Adipose tissue (tissue), 3 donors: ENCODE measurements around the gene RBM20. TPM values are rescaled to one million over a fixed set of nuclear protein-coding genes. Genes with fewer than 3 reads are reported as not detected.
"Not testable (repeated sequence)": the region's sequence is repeated elsewhere in the genome, so short reads cannot be mapped to it uniquely, and the experiment has no call there.

ENCODE experiments used
- H3K27ac ChIP-seq: one replicate; pipeline ENCODE4 v1.5.1; 2013; ENCODE audit warnings: low read depth, low read length
- WGBS, 3 donors: extraction: QIAGEN DNeasy Blood & Tissue Kit; methylation state at CpG; one replicate each; pipeline ENCODE4 v1.1.7; 2013; 5-methylcytosine and 5-hydroxymethylcytosine counted together
- polyA plus RNA-seq, 3 donors: library from polyadenylated mRNA; stranded (reverse); fragments of 200-250 nt; gene quantifications; one replicate each; pipeline ENCODE4 v1.2.3, GENCODE V29; 2013
- donor health status: healthy with polysubstance abuse.
- donor health status: Bipolar disorder and iron deficiency.
- donor health status: healthy.

Gene RBM20
- polyA plus RNA-seq, 3 donors = 0.67 to 7.1 (median 1.6) TPM

DNA sequence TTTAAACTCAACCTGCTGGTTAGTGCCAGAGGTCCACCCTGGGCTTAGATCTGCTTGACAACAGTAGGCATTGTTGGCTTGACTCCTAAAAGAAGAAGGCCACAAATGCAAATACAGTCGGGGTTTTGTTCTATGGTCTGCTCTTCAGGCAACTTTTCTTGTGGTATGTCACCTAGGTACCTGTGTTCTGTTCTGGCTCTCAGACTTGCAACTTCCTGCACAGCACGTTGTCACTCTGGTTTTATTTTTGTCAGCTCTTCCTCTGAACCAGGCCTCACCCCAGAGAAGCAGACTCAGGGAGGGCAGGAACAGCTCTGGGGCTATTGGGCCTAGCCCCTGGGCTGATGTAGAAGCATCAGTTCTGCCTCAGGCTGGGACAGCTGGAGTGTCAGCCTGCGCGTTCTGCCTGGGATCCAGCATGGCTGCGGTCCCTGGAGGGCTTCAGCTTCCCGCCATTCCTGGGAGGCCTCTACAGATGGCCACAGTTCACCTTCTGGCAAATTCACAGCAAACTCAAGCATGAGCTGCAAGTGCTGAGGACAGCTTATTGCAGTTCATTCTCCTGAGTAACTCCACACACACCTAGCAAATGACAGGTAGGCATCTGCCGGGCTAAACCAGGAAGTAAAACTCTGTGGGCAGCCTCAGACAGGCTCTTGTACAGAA is 216.6 kb downstream of the RBM20 start:
- H3K27ac ChIP-seq = no peak overlapping the region
- 53 to 76% (median 67%) methylated on average over 7 of the region's 7 CpGs for WGBS, 3 donors

DNA sequence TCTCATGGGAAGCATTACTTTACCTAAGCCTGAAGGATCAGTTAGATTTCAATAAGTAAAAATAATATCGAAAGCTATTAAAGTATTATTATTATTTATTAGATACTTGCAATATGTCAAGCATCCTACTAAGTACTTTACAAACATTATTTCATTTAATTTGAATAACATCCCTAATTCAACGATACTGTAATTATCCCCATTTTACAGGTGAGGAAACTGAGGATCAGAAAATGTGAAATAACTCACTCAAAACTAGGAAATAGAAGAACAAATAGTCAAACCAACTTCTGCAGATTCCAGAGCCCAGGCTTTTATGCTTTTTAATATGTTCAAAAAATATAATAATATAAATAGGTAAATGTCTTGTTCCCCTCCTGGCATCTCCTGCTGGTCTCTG is 217.3 kb downstream of the RBM20 start:
- no peak overlapping the region for H3K27ac ChIP-seq
- WGBS, 3 donors = 96 to 99% (median 99%) methylated on average over 2 of the region's 2 CpGs

DNA sequence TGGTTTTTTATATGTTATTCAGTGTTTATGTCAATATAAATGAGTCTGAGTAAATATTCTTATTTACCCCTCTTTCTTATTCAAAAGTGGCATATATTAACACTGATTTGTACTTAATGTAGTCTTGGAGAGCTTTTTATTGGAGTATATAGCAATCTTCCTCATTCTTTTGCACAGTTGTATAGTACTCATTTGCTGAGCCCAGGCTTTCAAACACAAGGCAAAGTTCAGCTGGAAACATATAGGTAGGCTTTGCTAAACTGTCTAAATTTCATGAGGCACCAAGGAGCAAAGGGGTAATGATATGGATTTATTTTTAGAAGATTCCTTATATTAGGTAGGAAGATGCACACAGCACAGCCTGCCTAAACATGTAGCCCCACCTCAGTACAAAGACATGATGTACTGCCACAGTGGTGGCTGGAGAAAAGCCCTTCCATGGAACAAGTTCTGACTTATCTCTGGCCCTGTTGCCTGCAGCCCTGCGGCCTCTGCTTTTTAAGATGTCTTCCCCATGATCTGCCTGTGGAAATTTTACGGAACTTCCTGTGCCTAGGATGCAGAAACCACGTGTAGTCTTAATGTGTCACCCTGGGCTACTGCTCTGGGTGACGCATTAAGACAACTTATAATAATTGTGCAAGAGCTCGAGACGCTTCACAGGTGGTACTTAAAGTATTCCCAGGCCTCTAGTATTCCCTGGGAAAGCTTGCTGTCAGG is 218.0 kb downstream of the RBM20 start:
- H3K27ac ChIP-seq = no peak overlapping the region
- WGBS, 3 donors = 48 to 71% (median 53%) methylated on average over 6 of the region's 6 CpGs

DNA sequence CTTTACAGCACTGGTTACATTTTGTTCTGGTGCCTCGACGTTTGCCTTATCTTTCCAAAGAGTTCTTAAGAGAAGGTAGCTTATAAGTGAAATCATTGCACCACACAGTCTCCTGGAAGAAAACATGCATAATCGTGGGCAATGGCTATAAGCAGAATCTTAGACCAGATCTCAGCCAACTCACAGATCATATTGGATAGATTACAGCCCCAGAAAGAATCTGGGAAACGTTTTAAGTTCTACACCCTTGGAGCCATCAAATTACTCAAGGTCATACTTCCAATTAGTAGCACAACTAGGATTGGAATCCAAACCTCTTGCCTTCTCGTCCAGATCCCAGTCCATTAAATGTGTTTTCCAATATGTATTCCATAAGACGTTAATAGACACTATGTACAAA is 218.8 kb downstream of the RBM20 start:
- no peak overlapping the region for H3K27ac ChIP-seq
- WGBS, 3 donors = 59 to 78% (median 75%) methylated on average over 6 of the region's 6 CpGs

DNA sequence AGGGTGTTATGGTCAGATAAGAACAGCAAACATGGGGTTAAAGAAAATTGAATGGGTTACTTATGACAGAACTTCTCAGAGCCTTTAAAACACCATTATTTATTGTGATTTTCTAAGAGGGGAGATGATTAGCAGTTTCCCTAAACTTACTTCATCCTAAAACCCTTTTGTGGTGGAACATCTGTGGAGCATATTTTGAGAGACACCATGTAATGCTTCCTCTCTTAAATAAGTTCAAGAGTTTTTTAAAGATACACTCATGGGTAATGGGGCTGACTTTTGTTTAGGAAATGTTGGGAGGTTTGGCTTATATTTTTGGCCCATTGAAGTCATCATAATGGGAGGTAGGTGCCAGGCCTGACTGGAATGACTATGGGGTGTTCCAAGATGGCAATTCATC is 219.2 kb downstream of the RBM20 start:
- H3K27ac ChIP-seq = no peak overlapping the region

DNA sequence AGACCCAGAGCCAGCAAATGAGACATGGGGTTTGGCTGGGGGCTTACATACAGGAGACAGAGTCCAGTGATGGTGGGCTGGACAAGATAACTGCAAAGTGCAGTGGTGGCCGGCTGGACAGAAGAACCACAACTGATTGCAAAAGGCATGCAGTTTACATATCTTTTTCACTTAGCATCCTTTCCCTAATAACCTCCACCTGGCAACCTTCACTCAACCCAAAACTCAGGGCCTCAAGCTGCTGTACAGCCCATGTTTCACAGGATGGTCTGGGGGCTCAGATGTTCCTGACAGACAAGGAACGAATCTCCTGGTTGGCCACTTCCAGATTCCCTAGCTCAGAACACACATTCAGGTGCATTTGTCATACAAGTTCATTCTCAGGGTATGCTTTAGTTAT is 219.8 kb downstream of the RBM20 start:
- WGBS, 3 donors = 84 to 90% (median 88%) methylated on average over 2 of the region's 2 CpGs
- no peak overlapping the region for H3K27ac ChIP-seq

DNA sequence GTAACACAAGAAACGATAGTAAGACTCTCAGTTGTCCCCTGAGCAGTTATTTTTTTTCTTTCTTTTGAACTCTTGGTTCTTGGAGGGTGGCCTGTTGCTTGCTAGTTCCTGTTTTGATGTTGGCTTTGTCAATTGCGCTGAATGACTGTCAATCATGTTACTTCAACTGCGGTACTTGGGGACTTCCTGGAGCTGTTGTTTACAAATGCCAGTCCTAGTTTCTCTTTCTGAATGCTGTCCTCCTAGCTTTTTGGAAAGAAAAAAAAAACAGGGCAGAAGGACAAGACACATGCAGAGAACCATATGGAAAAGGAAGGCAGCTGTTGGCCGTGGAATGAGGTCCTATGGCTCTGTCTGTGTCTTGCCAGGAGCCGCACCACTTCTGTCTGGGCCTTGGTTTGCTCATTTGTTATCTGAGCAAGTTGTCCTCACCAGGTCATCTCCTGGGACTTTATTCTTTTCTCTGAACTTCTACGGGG is 220.6 kb downstream of the RBM20 start:
- H3K27ac ChIP-seq = no peak overlapping the region
- 31 to 57% (median 35%) methylated on average over 6 of the region's 6 CpGs for WGBS, 3 donors

DNA sequence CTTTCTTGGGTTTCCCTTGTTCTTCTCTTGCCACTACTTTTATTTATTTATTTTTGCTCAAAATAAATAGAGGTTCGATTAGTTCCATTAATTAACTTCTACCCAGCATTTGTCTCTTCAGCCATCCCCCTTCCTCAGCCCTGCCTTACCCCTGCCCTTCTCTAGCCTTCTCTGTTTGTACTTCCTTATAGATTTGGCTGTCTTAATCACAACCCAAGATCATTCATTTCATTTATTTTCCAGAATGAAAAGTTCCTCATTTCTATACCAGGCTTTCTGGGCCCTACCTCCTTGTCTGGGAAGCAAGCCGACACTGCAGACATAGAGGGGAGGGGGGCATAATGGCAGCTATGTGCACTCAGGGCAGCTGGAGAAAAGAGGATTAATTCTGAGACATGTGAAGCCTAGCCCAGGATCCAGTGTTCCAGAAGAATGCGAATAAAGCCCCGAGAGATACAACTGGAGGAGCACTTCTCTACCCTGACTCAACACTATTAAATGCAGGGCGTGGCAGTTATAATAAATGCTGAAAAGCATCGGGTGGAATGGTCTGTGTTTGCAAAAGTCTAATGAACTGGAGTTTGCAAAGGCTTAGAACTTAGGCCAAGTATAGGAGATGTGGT is 221.2 kb downstream of the RBM20 start:
- WGBS, 3 donors = 29 to 31% (median 29%) methylated on average over 6 of the region's 6 CpGs
- no peak overlapping the region for H3K27ac ChIP-seq

DNA sequence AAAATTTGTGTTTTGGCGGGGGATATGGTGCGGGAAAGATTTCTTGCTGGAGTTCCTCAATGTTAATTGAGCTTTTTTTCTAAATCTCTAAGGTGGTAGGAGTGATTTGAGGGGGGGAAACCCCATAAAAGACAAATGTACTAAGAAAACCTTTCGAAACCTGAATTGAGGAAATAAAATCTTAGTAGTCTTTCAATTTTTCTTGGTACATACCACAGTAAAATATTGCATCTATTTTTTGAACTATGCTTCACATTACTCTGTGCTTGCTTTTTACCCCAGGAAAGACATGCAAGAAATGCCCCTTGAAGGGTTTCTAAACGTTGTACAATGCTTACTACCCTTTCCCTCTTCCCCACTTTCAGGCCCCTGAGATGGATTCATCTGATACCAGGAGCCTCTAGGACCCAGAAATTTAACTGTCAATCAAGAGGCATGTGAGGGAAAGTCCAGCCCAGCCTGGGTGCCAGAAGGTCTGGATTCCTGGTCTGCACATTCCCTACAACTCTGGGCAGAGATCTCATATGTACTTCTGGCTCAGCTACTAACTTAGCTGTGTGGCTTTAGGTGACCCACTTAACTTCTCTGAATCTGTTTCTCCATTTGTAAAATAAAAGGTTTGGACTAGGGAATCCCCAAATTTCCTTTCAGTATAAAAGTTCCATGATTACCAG is 221.8 kb downstream of the RBM20 start:
- 31 to 63% (median 44%) methylated on average over 4 of the region's 4 CpGs for WGBS, 3 donors
- H3K27ac ChIP-seq = peak overlapping the region; percentile 26

DNA sequence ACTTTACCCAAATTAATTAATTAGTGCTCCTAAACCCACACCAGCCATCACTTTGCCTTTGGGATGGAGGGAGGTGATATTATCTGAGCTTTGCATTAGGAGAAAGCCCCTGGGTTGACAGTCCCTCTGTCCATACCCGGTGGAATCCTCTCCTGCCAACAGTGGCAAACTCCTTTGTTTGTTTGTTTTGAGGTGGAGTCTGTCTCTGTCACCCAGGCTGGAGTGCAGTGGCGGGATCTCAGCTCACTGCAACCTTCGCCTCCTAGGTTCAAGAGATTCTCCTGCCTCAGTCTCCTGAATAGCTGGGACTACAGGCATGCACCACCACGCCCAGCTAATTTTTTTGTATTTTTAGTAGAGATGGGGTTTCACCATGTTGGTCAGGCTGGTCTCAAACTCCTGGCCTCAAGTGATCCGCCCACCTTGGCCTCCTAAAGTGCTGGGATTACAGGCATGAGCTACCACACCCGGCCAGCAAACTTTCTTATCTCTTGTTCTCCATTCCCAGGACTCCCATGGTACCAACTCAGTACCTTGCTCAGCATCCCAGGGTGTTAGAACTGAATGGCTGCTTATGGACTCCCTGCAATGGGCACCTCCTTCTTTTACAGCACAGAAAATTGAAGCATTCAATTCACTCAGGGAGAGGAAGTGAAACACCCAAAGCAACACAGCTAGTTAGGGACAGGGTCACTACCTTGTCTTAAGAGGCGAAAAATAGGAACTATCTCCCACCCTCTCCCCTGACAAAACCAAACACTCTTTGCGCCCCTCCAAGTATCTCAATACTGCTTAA is 223.1 kb downstream of the RBM20 start:
- 80 to 81% (median 80%) methylated on average over 8 of the region's 8 CpGs for WGBS, 3 donors
- not testable (repeated sequence) for H3K27ac ChIP-seq

DNA sequence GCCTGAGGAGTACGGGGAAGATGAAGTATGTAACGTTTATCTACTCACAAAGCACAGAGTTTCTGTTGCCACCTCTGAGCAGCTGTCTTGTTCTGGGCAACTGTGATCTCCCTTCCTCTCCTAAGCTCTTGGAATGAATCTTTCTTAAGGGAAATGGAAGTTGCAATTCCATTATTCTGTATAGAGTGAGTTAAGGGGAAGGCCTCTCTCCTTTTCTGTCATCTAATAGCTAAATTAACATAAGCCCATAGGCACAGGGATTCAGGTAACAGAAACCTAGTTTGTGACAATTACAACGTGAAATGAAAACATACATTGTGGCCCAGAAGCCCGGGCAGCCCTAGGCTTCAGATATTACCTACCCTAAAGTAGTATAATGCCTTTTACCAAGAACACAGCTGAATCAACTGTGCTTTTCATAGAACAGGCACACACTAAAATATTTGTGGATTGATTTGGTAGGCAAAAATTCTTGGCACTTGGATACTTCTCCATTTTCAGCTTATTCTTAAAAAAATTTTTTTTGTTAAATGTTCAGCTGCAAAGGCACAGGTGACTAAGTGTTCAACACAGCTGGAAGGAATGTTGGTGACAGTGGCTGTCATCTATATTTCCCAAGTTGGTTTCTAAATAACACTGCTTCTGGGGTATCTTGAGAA is 223.8 kb downstream of the RBM20 start:
- no peak overlapping the region for H3K27ac ChIP-seq
- 47 to 69% (median 56%) methylated on average over 4 of the region's 4 CpGs for WGBS, 3 donors

DNA sequence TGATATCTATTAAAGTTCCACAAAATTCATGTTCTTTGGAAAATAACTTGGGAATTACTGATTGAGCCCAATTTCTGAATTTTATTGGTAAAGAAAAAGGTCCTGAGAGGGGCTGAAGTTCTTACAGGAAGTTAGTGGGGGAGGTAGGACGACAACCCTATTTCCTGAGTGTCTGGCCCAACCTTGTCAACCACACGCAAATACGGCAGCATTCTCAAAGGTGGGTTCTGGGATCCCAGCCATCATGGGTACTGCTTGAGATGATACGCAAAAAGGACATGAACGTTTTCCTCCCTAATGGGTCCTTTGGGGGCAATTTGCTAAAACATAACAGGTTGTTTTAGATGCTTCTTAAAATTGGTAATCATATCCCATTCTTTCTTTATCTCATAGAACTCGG is 224.8 kb downstream of the RBM20 start:
- no peak overlapping the region for H3K27ac ChIP-seq
- 55 to 84% (median 58%) methylated on average over 6 of the region's 6 CpGs for WGBS, 3 donors

DNA sequence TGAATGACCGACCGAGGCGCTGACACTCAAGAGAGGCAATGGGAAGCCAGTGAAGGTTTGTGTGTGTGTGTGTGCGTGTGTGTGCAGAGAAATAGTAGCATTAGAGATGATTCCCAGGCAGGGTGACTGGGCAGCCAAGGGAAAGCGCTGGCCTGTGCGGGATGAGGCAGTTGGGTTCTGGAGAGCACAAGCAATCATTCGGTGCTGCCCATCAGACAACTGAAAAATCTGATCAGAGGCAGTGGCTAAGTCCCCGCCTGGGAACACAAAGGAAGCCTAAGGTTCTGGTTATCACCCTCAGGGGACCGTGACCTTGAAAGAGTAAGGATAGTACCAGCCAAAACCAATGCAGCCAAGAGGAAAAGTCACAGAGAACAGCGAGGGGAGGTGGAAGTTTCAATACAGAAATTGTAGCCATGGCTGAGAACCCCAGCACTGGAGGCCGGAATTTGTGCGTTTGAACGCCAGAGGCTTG is 226.7 kb downstream of the RBM20 start:
- WGBS, 3 donors = 34 to 63% (median 52%) methylated on average over 13 of the region's 13 CpGs
- peak overlapping the region; percentile 72 for H3K27ac ChIP-seq

DNA sequence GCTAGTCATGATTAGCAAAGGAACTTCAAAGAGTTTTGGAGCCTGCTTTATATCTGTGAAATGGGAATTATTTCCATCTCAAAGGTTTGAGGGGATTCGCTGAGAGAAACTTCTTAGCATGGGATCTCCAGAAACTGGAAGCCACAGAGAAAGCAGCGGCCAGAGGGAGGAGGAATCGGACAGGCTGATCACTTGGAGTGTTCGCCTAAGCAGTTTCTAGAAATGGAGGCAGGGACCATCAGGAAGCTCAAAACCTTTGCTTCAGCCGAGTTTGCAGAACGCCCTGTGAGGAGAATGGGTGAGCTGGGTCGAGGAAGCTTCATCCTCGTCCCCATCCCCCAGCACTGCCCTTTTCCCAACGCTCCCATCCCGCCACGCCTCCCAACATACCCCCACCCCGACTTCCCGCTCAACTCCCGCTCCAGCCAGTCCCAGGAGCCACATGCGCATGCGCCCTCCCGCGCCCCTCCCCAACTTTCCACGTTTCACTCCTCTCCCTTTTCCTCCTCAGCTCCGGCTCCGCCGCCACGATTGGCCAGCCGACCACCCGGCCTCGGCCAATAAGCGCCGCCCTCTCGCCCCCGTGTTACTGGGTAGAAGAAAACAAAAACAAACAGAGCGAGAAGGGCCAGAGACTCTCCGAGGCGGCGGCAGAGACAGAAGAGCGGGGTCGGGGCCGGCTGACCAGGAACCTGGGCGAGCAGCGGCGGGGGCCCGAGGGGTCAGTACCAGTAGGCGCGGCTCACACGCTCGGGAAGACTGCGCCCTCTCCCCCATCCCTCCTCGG is 227.4 kb downstream of the RBM20 start, which contains the start of gene PDCD4:
Gene PDCD4 (plus strand): TSS at position 631 of the 787 bp plus-strand sequence. CDS start 4,100 bp downstream, outside the sequence.
- peak within 1 kb of the TSS; percentile 80 for H3K27ac ChIP-seq
- WGBS, 3 donors = 1 to 2% (median 1%) methylated on average over 35 to 47 of the region's 47 CpGs

DNA sequence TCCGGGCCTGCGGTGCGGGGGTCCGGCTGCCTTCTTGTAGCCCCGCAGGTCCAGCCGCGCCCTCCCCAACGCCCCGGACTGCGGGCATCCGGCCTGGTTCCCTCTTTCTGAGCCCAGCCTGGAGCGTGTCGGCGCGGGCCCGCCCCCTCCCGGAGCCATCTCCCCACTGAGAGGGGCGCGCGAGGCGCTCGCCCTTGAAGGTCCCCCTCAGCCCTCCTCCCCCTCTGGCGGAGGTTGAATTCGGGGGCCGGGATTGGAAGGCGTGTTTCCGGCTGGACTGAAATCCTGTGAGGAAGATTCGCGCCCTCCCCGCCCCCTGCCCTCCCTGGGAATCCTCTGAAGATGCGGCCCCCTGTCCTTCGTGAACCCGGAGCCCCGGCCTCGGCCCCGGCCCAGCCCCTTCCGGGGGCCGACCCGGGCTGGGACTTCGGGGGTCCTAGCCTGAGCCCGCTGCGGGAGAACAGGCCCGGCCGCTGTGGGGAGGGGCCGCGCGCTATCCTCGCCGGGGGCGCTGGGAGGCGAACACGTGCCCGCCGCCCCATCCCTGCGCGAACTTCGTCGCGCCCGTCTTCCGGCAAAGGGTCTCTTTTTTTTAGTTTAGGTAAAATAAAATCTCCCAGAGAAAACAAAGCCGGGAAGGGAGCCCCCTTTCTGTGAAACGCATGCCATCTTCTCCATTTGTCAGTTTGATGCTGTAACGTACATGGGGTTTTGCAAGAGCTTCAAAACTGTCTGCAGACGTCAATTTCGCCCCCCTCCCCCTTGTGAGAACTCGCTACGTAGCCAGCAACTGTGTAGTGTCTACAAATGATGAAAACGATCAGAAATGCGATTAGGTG is 228.2 kb downstream of the RBM20 start:
- WGBS, 3 donors = 0 to 1% (median 1%) methylated on average over 53 to 70 of the region's 70 CpGs
- H3K27ac ChIP-seq = peak overlapping the region; percentile 80
